ENCODE results near the gene VWF.

Gene VWF

GRCh38 chr12:5973461-5974115 is 150.9 kb downstream of the VWF start:
- no peak for DNase-seq

GRCh38 chr12:5972387-5972786 is 152.1 kb downstream of the VWF start:
- no peak for DNase-seq

- no peak for DNase-seq
Observed at GRCh38 chr12:5971194-5971850, 153.1 kb downstream of the VWF start.

GRCh38 chr12:5969974-5970690 is 154.3 kb downstream of the VWF start:
- DNase-seq = no peak

- DNase-seq = no peak
Observed at GRCh38 chr12:5969156-5969973, 155.1 kb downstream of the VWF start.

- no peak for DNase-seq
Observed at GRCh38 chr12:5967645-5968415, 156.6 kb downstream of the VWF start.

GRCh38 chr12:5966486-5967095 is 157.9 kb downstream of the VWF start:
- DNase-seq = no peak

- peak; percentile 51 to 56 for DNase-seq
Observed at GRCh38 chr12:5965950-5966383, 158.5 kb downstream of the VWF start.

GRCh38 chr12:5964913-5965900 is 159.3 kb downstream of the VWF start:
- DNase-seq = no peak

GRCh38 chr12:5963515-5963914 is 161.0 kb downstream of the VWF start:
- DNase-seq = no peak

- no peak for DNase-seq
Observed at GRCh38 chr12:5960783-5961182, 163.7 kb downstream of the VWF start.

- DNase-seq = no peak
Observed at GRCh38 chr12:5956987-5957386, 167.5 kb downstream of the VWF start.

- no peak for DNase-seq
Observed at GRCh38 chr12:5954661-5955060, 169.8 kb downstream of the VWF start.

- no peak for DNase-seq
Observed at GRCh38 chr12:5953835-5954586, 170.5 kb downstream of the VWF start.

- no peak for DNase-seq
Observed at GRCh38 chr12:5952031-5952430, 172.4 kb downstream of the VWF start.

- no peak for DNase-seq
Observed at GRCh38 chr12:5948696-5949095, 175.8 kb downstream of the VWF start.

- DNase-seq = no peak
Observed at GRCh38 chr12:5947006-5947405, 177.5 kb downstream of the VWF start.

GRCh38 chr12:5946388-5946787 is 178.1 kb downstream of the VWF start:
- DNase-seq = no peak

GRCh38 chr12:5945071-5946008 is 179.1 kb downstream of the VWF start, which contains the start of gene ANO2:
ANO2 (minus strand) TSS chr12:5945259; CDS start chr12:5945217, 42 bp downstream.
- DNase-seq = no peak

All from activated CD4-positive, alpha-beta T cell treated with anti-CD3 and anti-CD28 coated beads, Interleukin-2, amount 50 U/mL, for 48 hours (primary cell).